Right atrium auricular region (tissue), 2 donors: ENCODE measurements around the gene TSPAN5. TPM values are rescaled to one million over a fixed set of nuclear protein-coding genes. Genes with fewer than 3 reads are reported as not detected.
A peak's percentile ranks its signal among the peaks of the same experiment; 100 is the strongest.
"Not testable (repeated sequence)": the region's sequence is repeated elsewhere in the genome, so short reads cannot be mapped to it uniquely, and the experiment has no call there.

ENCODE experiments used
- DNase-seq: peaks from one replicate; pipeline ENCODE4 v3.0.0-alpha.2; 2019; ENCODE audit warnings: low spot score
- H3K27ac ChIP-seq, 2 donors: fragments of 200-600 bp; sonication (generic); 1 replicate in 1 of 2; 2 replicates in 1 of 2; pipeline ENCODE4 v1.5.1; 2016 to 2019
- H3K27me3 ChIP-seq, 2 donors: fragments of 200-600 bp; sonication (generic); one replicate each; pipeline versions ENCODE4 v1.5.1 to v1.6.0; 2017 to 2019
- H3K36me3 ChIP-seq: fragments of 200-600 bp; sonication (generic); one replicate; pipeline ENCODE4 v1.5.1; 2016
- H3K4me1 ChIP-seq, 2 donors: fragments of 200-600 bp; sonication (generic); one replicate each; pipeline versions ENCODE4 v1.5.1 to v1.6.0; 2017 to 2019
- H3K4me3 ChIP-seq, 2 donors: fragments of 200-600 bp; sonication (generic); 1 replicate in 1 of 2; 2 replicates in 1 of 2; pipeline ENCODE4 v1.5.1; 2017 to 2019; ENCODE audit warnings: mild to moderate bottlenecking in 1 of 2, moderate library complexity in 1 of 2
- H3K9me3 ChIP-seq, 2 donors: fragments of 200-600 bp; sonication (generic); one replicate each; pipeline ENCODE4 v1.5.1; 2019
- total RNA-seq, 2 donors: library from RNA; depleted of rRNA; stranded (reverse); fragments of >200 nt; gene quantifications; one replicate each; pipeline ENCODE4 v1.1.0, GENCODE V29; 2016
- TF ChIP-seq, protein P1 (sequence below), 2 donors: fragments of 200-600 bp; sonication (generic); IDR thresholded peaks; one replicate each; pipeline ENCODE4 v1.5.1; 2019; ENCODE audit warnings: antibody characterized with exemption in 2 of 2

Gene TSPAN5
- 1 to 10 TPM; 1.8 to 5.7 TPM for total RNA-seq

DNA sequence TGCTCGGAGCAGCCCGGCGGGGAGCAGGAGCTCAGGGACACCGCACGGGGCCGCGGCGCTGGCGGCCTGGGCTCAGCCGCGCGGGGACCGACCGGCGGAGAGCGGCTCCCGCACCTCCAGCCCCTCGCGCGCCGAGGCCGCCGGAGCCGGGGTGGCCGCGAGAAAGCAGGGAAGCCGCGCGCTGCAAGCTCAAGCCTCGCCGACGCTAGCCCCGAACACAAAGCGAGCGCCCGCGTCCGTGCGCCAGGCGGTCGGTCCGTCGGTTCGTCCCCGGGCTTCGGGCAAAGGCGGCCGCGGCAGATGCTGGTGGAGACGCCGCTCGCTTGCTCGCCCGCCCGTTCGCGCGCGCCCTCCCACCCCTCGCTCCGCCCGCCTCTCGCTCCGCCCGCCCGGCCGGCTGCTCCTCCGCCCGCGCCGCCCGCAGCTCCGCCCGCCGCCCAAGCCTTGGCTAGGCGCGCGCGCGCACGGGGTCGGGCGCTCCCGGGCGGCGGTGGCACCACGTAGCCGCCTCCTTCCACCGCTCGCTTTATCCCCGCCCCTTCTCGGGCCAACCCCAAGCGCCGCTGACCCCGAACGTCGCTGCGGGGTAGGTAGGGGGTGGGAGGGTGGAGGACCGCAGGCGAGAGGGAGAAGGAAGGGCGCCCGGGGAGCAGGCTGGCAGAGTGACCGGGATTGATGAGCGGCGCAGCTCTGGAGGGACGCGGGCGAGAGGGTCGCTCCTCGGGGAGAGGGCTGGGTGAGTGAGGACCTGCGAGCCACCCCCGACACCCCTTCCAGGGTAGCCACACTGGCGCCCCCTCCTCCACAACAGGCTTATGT is at the start of gene TSPAN5:
Gene TSPAN5 (minus strand): TSS at position 325 of the 819 bp plus-strand sequence.
- TF ChIP-seq, protein P1, sequence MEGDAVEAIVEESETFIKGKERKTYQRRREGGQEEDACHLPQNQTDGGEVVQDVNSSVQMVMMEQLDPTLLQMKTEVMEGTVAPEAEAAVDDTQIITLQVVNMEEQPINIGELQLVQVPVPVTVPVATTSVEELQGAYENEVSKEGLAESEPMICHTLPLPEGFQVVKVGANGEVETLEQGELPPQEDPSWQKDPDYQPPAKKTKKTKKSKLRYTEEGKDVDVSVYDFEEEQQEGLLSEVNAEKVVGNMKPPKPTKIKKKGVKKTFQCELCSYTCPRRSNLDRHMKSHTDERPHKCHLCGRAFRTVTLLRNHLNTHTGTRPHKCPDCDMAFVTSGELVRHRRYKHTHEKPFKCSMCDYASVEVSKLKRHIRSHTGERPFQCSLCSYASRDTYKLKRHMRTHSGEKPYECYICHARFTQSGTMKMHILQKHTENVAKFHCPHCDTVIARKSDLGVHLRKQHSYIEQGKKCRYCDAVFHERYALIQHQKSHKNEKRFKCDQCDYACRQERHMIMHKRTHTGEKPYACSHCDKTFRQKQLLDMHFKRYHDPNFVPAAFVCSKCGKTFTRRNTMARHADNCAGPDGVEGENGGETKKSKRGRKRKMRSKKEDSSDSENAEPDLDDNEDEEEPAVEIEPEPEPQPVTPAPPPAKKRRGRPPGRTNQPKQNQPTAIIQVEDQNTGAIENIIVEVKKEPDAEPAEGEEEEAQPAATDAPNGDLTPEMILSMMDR (IDR thresholded peaks at IDR 0.05) = no peak
- Histone ChIP-seq H3K27me3 (no peaks in the 10 kb centered on the region), H3K4me3 (peak within 1 kb of the TSS; percentile 50 to 74), H3K36me3 (no peaks in the 10 kb centered on the region), H3K9me3 (no peaks in the 10 kb centered on the region), H3K27ac (peak within 1 kb of the TSS; percentile 61 to 70), H3K4me1 (peaks cover 0 to 28% of the 10 kb centered on the region in 2 donors)
- peak; percentile 65 for DNase-seq

- Histone ChIP-seq H3K27me3 (no peaks in the 10 kb centered on the region), H3K36me3 (no peaks in the 10 kb centered on the region), H3K27ac (no peak overlapping the region), H3K9me3 (no peaks in the 10 kb centered on the region), H3K4me3 (no peak overlapping the region), H3K4me1 (no peaks in the 10 kb centered on the region)
- TF ChIP-seq, protein P1 (IDR thresholded peaks at IDR 0.05) = no peak
- DNase-seq = no peak
Observed at GRCh38 chr4:98706935-98707334, 48.5 kb upstream of the TSPAN5 start.

GRCh38 chr4:98706200-98706813 is 47.9 kb upstream of the TSPAN5 start:
- Histone ChIP-seq H3K4me1 (no peaks in the 10 kb centered on the region), H3K9me3 (no peaks in the 10 kb centered on the region), H3K4me3 (no peak overlapping the region), H3K27ac (no peak overlapping the region), H3K27me3 (no peaks in the 10 kb centered on the region), H3K36me3 (no peaks in the 10 kb centered on the region)
- TF ChIP-seq, protein P1 (IDR thresholded peaks at IDR 0.05) = no peak
- no peak for DNase-seq

GRCh38 chr4:98705586-98705985 is 47.2 kb upstream of the TSPAN5 start:
- H3K4me3 ChIP-seq, H3K27me3 ChIP-seq, H3K36me3 ChIP-seq, H3K27ac ChIP-seq, H3K4me1 ChIP-seq, DNase-seq, H3K9me3 ChIP-seq: not testable (repeated sequence)

DNA sequence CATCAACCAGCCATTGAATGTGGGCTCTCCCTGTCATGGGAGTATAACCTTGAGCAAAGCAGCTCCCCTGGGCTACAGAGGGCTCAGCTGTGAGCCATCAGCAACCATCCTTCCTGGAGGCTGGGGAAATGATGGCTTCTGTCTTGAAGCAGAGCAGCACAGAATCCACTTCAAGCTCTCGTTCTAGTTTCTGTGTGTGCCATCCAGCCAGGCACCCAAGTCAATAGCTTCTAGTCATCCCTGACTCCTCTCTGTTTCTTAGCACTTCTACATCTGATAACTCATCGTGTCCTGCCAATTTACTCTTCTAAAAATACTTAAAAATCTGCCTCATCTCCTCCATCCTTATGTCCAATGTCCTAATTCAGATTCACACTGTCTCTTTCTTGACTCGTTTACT is 42.2 kb upstream of the TSPAN5 start:
- H3K27ac ChIP-seq = no peak overlapping the region
- no peaks in the 10 kb centered on the region for H3K27me3 ChIP-seq
- no peak for DNase-seq
- H3K4me1 ChIP-seq = no peaks in the 10 kb centered on the region
- TF ChIP-seq, protein P1 (IDR thresholded peaks at IDR 0.05) = no peak
- no peak overlapping the region for H3K4me3 ChIP-seq
- H3K9me3 ChIP-seq = no peaks in the 10 kb centered on the region
- no peaks in the 10 kb centered on the region for H3K36me3 ChIP-seq

DNA sequence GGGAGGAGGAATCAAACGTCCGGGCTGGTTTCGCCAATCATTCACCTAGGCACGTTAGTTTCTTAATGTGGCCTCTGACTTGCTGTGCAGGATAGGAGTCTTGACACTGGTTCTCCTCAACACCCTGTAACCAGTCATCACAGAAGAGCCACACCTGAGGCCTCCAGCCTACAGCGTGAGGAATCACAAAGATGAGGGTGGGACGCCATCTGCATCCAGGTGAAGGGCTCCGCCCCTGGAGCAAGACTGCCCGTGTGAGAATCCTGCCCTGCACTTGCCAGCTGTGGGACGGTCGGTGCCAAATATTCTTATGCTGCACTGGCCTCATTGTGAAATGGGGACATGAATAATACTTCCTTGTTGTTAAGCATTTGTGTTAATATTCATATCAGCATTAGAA is 35.7 kb upstream of the TSPAN5 start:
- Histone ChIP-seq H3K9me3 (no peaks in the 10 kb centered on the region), H3K4me3 (no peak overlapping the region), H3K27me3 (no peaks in the 10 kb centered on the region), H3K27ac (no peak overlapping the region), H3K36me3 (no peaks in the 10 kb centered on the region), H3K4me1 (no peaks in the 10 kb centered on the region)
- DNase-seq = no peak
- TF ChIP-seq, protein P1 (IDR thresholded peaks at IDR 0.05) = no peak
